ENCODE data around the gene GASK1A. TPM values are rescaled to one million over a fixed set of nuclear protein-coding genes. Genes with fewer than 3 reads are reported as not detected.
A peak's percentile ranks its signal among the peaks of the same experiment; 100 is the strongest.
"Not testable (repeated sequence)": the region's sequence is repeated elsewhere in the genome, so short reads cannot be mapped to it uniquely, and the experiment has no call there.

GASK1A gene
- total RNA-seq (2014; rRNA removed; shearing (Covaris generic)), result not detected in 2 replicates

- no peak for DNase-seq (ENCODE audit: low read depth)
Observed at GRCh38 chr3:42979044-42979972, at the start of gene GASK1A. Gene GASK1A (plus strand): TSS chr3:42979311. CDS start chr3:42979643, 332 bp downstream.

GRCh38 chr3:42934111-42934510 is 45.0 kb upstream of the GASK1A start:
- DNase-seq (ENCODE audit: low read depth), result no peak

DNA sequence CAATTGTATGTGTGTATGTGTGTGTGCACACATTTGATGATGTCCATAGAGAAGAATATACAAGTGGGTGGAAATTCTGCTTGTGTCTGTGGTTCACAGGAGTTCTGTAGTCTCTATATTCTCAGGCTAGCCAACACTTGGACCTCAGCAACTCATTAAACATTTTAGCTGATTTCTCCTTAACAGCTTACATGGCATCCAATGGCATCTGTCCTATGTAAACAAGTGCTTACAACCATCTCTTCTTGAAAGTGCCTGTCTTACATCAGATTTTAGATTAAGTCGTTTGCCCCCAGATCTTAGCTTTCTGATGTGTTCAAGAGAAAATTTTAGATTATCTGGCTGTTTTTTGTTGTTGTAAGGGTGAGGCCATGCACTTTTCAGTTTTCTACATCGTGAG is 44.2 kb upstream of the GASK1A start:
- DNase-seq (ENCODE audit: low read depth), result no peak

DNA sequence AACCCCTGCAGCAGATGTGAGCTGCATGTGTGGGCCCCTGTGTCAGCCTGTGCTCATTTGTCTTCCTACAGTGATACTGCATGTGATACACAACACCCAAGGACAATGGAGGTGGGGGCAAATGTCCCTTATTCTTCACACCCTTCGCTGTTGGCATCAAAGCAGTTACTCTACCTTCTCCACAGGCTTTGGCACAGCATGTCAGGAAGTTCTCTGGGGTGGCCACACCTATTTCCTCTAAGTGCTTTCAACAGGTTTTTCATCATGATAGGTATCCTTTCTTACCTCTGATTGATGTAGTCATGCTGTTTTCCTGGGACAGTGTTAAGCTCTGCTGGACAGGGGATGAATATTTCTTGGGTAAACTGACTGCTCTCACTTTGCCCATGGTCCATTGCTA is 43.6 kb upstream of the GASK1A start:
- no peak for DNase-seq (ENCODE audit: low read depth)

GRCh38 chr3:42936157-42936981 is 42.7 kb upstream of the GASK1A start:
- no peak for DNase-seq (ENCODE audit: low read depth)

- DNase-seq (ENCODE audit: low read depth), result no peak
Observed at GRCh38 chr3:42937334-42937733, 41.8 kb upstream of the GASK1A start.

DNA sequence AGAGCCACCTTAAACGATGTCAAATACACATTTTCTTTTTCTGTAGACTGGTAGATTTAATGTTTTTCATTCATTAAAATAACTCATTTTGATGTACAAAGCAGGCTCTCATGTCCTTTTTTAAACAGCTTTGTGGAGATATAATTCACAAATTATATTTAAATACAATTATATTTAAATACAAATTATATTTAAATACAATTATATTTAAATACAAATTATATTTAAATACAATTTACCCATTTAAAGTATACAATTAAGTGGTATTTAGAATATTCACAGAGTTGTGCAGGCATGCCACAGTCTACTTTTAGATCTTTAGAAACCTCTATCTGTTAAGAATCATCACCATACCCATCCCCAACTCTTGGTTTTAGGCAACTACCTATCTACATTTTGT is 36.4 kb upstream of the GASK1A start:
- DNase-seq (ENCODE audit: low read depth), result no peak

- no peak for DNase-seq (ENCODE audit: low read depth)
Observed at GRCh38 chr3:42946050-42946449, 33.1 kb upstream of the GASK1A start.

DNA sequence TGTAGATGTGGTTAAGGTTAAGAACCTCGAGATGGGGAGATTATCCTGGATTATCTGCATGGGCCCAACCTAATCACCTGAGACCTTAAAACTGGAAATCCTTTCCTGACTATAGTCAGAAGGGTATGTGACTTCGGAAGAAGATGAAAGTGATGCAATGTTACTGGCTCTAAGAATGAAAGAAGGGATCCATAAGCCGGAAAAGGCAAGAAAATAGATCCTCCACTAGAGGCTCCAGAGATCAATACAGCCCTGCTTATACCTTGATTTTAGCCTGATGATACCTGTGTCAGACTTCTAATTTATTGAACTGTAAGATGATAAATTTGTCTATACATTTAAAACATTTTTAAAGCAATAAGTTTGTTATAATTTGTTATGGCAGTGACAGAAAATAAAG is 21.5 kb upstream of the GASK1A start:
- DNase-seq (ENCODE audit: low read depth), result no peak

- peak; percentile 12 for DNase-seq (ENCODE audit: low read depth)
Observed at GRCh38 chr3:42960282-42960681, 18.8 kb upstream of the GASK1A start.

DNA sequence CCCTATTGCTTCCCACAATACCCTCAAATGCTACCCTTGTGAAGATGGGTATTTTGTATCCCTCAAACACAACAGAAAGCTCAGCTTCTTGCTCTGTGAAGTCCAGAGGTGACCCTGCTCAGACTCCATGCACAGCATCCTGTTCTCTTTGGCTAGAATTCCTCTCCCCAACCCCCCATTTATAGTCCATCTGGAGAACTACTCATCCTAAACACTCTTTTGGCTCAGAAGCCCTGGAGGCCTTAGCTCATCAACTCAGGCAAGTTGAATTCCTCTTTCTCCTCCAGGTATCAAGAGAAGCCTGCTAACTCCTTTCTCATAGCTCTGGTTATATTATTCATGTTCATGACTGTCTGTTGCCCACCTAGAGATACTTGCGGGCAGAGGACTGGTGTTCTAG is 18.3 kb upstream of the GASK1A start:
- no peak for DNase-seq (ENCODE audit: low read depth)

DNA sequence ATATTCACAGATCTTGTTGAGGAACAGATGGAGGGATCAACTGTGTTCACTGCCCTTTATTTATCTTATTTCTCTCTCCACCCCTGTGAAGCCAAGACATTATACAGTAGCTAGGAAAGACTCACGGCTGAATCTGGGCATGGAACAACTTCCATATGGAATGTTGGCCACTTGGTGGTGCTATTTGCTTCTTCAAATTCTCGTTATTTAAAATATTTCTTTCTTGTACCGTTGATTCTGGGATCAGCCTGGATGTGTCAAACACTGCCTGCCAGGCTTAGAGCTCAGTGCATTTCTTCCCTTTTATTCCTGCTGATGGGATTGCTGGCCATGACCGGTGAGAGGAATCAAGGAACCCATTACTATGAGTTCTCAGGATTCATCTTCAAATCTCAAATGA is 17.5 kb upstream of the GASK1A start:
- DNase-seq (ENCODE audit: low read depth), result peak; percentile 49

GRCh38 chr3:42963269-42963668 is 15.8 kb upstream of the GASK1A start:
- DNase-seq (ENCODE audit: low read depth), result no peak

- no peak for DNase-seq (ENCODE audit: low read depth)
Observed at GRCh38 chr3:42964266-42964665, 14.8 kb upstream of the GASK1A start.

GRCh38 chr3:42970557-42970956 is 8.6 kb upstream of the GASK1A start:
- DNase-seq (ENCODE audit: low read depth), result no peak

DNA sequence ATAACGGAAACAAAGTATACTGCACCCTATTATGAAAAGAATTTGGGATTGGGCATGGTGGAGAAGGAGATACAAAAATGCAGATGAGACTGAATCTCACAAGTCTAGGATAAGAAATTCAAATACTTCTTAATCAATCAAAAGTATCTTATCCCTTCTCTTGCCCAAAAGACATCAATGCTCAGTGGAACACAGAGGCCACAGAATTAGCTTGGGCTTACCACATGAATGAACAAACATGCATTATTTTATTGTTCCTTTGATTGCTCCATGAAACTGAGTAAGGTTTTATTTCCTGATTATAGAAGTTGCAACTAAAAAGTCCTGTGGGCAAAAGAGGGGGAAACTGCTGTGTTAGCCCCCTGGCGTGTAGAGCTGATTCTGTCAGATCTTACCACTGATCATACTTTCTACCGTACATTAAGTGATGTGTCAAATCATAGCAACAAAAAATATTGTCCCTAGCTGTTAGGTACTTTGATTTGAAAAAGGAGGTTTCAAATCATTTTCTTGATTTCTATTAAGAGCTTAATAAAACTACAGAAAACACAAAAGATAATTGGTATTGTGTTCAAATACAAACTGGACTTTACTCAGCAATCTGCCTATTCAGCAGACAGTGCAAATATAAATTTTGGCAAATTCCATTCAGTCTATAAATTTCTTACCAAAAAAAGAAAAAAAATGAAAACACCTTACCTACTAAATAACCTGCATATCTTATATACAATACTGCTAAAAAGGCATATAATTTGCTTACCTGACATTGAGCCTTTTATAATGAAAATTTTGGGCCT is 7.9 kb upstream of the GASK1A start:
- no peak for DNase-seq (ENCODE audit: low read depth)

- DNase-seq (ENCODE audit: low read depth), result not testable (repeated sequence)
Observed at GRCh38 chr3:42974906-42975305, 4.2 kb upstream of the GASK1A start.

GRCh38 chr3:42975456-42975855 is 3.7 kb upstream of the GASK1A start:
- DNase-seq (ENCODE audit: low read depth), result no peak

DNA sequence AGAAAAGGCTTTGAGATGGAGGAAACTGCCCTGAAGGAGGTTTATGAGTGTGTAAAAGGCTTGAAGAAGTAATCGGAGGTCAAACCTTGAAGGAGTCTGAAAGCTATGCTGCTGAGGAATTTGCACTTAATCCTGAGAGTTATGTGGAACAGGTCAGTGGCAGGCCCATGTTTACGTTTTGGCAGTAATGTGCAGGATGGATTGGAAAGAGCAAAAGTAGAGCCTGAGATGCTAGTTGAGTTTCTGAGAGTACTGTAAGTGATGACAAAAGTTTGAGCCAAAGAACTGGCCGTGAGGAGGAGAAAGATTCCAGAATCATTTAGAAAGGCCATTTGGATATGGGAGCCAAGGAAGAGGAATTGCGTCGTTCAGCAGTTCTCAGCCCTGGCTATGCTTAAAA is 3.2 kb upstream of the GASK1A start:
- DNase-seq (ENCODE audit: low read depth), result no peak

- DNase-seq (ENCODE audit: low read depth), result no peak
Observed at GRCh38 chr3:42980209-42980608, 1.1 kb downstream of the GASK1A start.

GRCh38 chr3:42980909-42981308 is 1.8 kb downstream of the GASK1A start:
- DNase-seq (ENCODE audit: low read depth), result no peak
